IMR-90 (cell line): ENCODE measurements around the gene GPR137. TPM values are rescaled to one million over a fixed set of nuclear protein-coding genes. Genes with fewer than 3 reads are reported as not detected.

Experiments
- ATAC-seq: fragments of 200-7000 bp; cut with Tn5 transposase; 2 replicates; pipeline ENCODE4 v1.9.1; 2020; ENCODE audit warnings: low read depth, mild to moderate bottlenecking, moderate library complexity
- BruUV-seq: library from RNA; stranded (reverse); fragments of 400-500 nt; replicated peaks from 2 replicates; lab custom pipeline; 2021; lab: Mats Ljungman, UMichigan
- CTCF ChIA-PET: fragments of 300-600 bp; formaldehyde crosslinking; extraction: SDS; loops from one replicate; lab custom pipeline; 2021; ENCODE audit warnings: antibody characterized with exemption; lab: Yijun Ruan, JAX
- POLR2A ChIA-PET: fragments of 300-600 bp; sonication (Branson Sonifier 250); formaldehyde crosslinking; loops from one replicate; lab custom pipeline; 2022; ENCODE audit warnings: antibody characterized with exemption; ENCODE audit not compliant: unreplicated experiment; lab: Charles Lee
- DNase-seq: peaks from one replicate; pipeline ENCODE4 v3.0.0; 2013
- H2AFZ ChIP-seq: replicated peaks from 2 replicates; pipeline ENCODE3; 2013; ENCODE audit warnings: low read length, mild to moderate bottlenecking; ENCODE audit not compliant: poor library complexity
- H2AK5ac ChIP-seq: 2 replicates; pipeline ENCODE4 v1.6.1; 2013; ENCODE audit warnings: low read depth, low read length, inconsistent platforms
- H2AK9ac ChIP-seq: replicated peaks from 2 replicates; pipeline ENCODE3; 2013; ENCODE audit warnings: mild to moderate bottlenecking, low read depth, low read length, moderate library complexity; ENCODE audit not compliant: poor library complexity
- H2BK120ac ChIP-seq: 2 replicates; pipeline ENCODE4 v1.6.1; 2013; ENCODE audit warnings: low read depth, low read length, inconsistent platforms
- H2BK15ac ChIP-seq: 3 replicates; pipeline ENCODE4 v1.6.1; 2013; ENCODE audit warnings: low read depth, low read length, inconsistent platforms
- H2BK20ac ChIP-seq: 2 replicates; pipeline ENCODE4 v1.6.1; 2013; ENCODE audit warnings: low read depth, mild to moderate bottlenecking, inconsistent platforms, low read length, moderate library complexity
- H2BK5ac ChIP-seq: 2 replicates; pipeline ENCODE4 v1.6.1; 2013; ENCODE audit warnings: mild to moderate bottlenecking, low read depth, low read length, inconsistent platforms; ENCODE audit not compliant: poor library complexity, severe bottlenecking
- H3K14ac ChIP-seq: replicated peaks from 2 replicates; pipeline ENCODE4 v1.6.1; 2013; ENCODE audit warnings: low read depth, low read length, inconsistent platforms
- H3K18ac ChIP-seq: 2 replicates; pipeline ENCODE4 v1.6.1; 2013; ENCODE audit warnings: low read depth, low read length, control low read depth
- H3K23ac ChIP-seq: 2 replicates; pipeline ENCODE4 v1.6.1; 2013; ENCODE audit warnings: low read depth, low read length, inconsistent platforms
- H3K27ac ChIP-seq: 2 replicates; pipeline ENCODE4 v1.5.1; 2013; ENCODE audit warnings: mild to moderate bottlenecking, control low read depth, low read length; ENCODE audit not compliant: insufficient read depth
- H3K27me3 ChIP-seq: 2 replicates; pipeline ENCODE4 v1.6.1; 2013; ENCODE audit warnings: low read length; ENCODE audit not compliant: control insufficient read depth, insufficient read depth
- H3K36me3 ChIP-seq: 2 replicates; pipeline ENCODE4 v1.6.1; 2013; ENCODE audit warnings: low read length, mixed read lengths; ENCODE audit not compliant: control insufficient read depth, insufficient read depth
- H3K4ac ChIP-seq: 2 replicates; pipeline ENCODE4 v1.6.1; 2013; ENCODE audit warnings: low read depth, low read length, inconsistent platforms
- H3K4me1 ChIP-seq: 2 replicates; pipeline ENCODE4 v1.6.1; 2013; ENCODE audit warnings: low read length, mixed read lengths; ENCODE audit not compliant: control insufficient read depth, insufficient read depth
- H3K4me2 ChIP-seq: 2 replicates; pipeline ENCODE4 v1.6.1; 2013; ENCODE audit warnings: low read depth, mild to moderate bottlenecking, control low read depth, low read length, moderate library complexity
- H3K4me3 ChIP-seq: 2 replicates; pipeline ENCODE4 v1.5.1; 2013; ENCODE audit warnings: low read depth, mild to moderate bottlenecking, control low read depth, low read length, moderate library complexity; ENCODE audit not compliant: insufficient read depth
- H3K56ac ChIP-seq: 2 replicates; pipeline ENCODE4 v1.6.1; 2013; ENCODE audit warnings: low read length, inconsistent platforms; ENCODE audit not compliant: insufficient read depth; ENCODE audit errors: extremely low read depth
- H3K79me1 ChIP-seq, 2 experiments: 2 replicates each; pipeline ENCODE4 v1.6.1; 2013; ENCODE audit warnings: low read length in 2 of 2, inconsistent platforms in 1 of 2, low read depth in 1 of 2
- H3K9ac ChIP-seq: 2 replicates; pipeline ENCODE4 v1.6.1; 2013; ENCODE audit warnings: low read depth, low read length, control low read depth
- H3K9me1 ChIP-seq: 2 replicates; pipeline ENCODE4 v1.6.1; 2013; ENCODE audit warnings: low read length, inconsistent platforms; ENCODE audit not compliant: insufficient read depth
- H3K9me3 ChIP-seq: 2 replicates; pipeline ENCODE4 v1.6.1; 2013; ENCODE audit warnings: low read length; ENCODE audit not compliant: control insufficient read depth, insufficient read depth
- H4K20me1 ChIP-seq: 2 replicates; pipeline ENCODE4 v1.6.1; 2013; ENCODE audit warnings: low read length, inconsistent platforms; ENCODE audit not compliant: insufficient read depth
- H4K5ac ChIP-seq: 2 replicates; pipeline ENCODE4 v1.6.1; 2013; ENCODE audit warnings: mild to moderate bottlenecking, low read depth, low read length, control low read depth
- H4K8ac ChIP-seq, 2 experiments: 2 replicates each; pipeline ENCODE4 v1.6.1; 2013; ENCODE audit warnings: low read depth in 2 of 2, low read length in 2 of 2, control low read depth in 1 of 2, inconsistent platforms in 1 of 2
- H4K91ac ChIP-seq: 2 replicates; pipeline ENCODE4 v1.6.1; 2013; ENCODE audit warnings: low read depth, low read length, inconsistent platforms; ENCODE audit not compliant: insufficient read depth
- BHLHE40 ChIP-seq: fragments of 150-350 bp; IDR thresholded peaks from 2 replicates; pipeline ENCODE4 v1.6.1; 2016; ENCODE audit warnings: mild to moderate bottlenecking, low read depth, low read length
- CEBPB ChIP-seq: IDR thresholded peaks from 2 replicates; pipeline ENCODE4 v1.6.1; 2012; ENCODE audit warnings: low read depth, low read length, improper control_type of control experiment
- CHD1 ChIP-seq: IDR thresholded peaks from 2 replicates; pipeline ENCODE4 v1.6.1; 2012; ENCODE audit warnings: low read depth, low read length, improper control_type of control experiment
- CTCF ChIP-seq: conservative IDR thresholded peaks from 2 replicates; pipeline ENCODE4 v1.5.1; 2012; ENCODE audit warnings: mild to moderate bottlenecking, low read depth, low read length, improper control_type of control experiment
- ELK1 ChIP-seq: fragments of 150-350 bp; IDR thresholded peaks from 2 replicates; pipeline ENCODE4 v1.6.1; 2016; ENCODE audit warnings: low read depth, mild to moderate bottlenecking, low read length, moderate library complexity, borderline replicate concordance
- FOS ChIP-seq: fragments of 150-350 bp; IDR thresholded peaks from 2 replicates; pipeline ENCODE4 v1.6.1; 2016; ENCODE audit warnings: low read depth, low read length
- MAFK ChIP-seq: IDR thresholded peaks from 2 replicates; pipeline ENCODE4 v1.6.1; 2012; ENCODE audit warnings: low read depth, low read length, improper control_type of control experiment
- MAZ ChIP-seq: IDR thresholded peaks from 2 replicates; pipeline ENCODE4 v1.6.1; 2012; ENCODE audit warnings: low read depth, mild to moderate bottlenecking, low read length, improper control_type of control experiment, moderate library complexity, borderline replicate concordance
- MXI1 ChIP-seq: IDR thresholded peaks from 2 replicates; pipeline ENCODE4 v1.6.1; 2012; ENCODE audit warnings: low read depth, mild to moderate bottlenecking, low read length, moderate library complexity, borderline replicate concordance
- NFE2L2 ChIP-seq: fragments of 150-350 bp; IDR thresholded peaks from 2 replicates; pipeline ENCODE4 v1.6.1; 2016; ENCODE audit warnings: low read depth, mild to moderate bottlenecking, low read length
- POLR2A ChIP-seq: IDR thresholded peaks from 2 replicates; pipeline ENCODE4 v1.6.1; 2012; ENCODE audit warnings: mild to moderate bottlenecking, low read depth, low read length
- RAD21 ChIP-seq: IDR thresholded peaks from 2 replicates; pipeline ENCODE4 v1.6.1; 2012; ENCODE audit warnings: low read length, improper control_type of control experiment
- RCOR1 ChIP-seq: IDR thresholded peaks from 2 replicates; pipeline ENCODE4 v1.6.1; 2012; ENCODE audit warnings: mild to moderate bottlenecking, low read length, improper control_type of control experiment; ENCODE audit not compliant: insufficient replicate concordance
- RFX5 ChIP-seq: IDR thresholded peaks from 2 replicates; pipeline ENCODE4 v1.8.0; 2012; ENCODE audit warnings: low read depth, mild to moderate bottlenecking, low read length, moderate library complexity
- SMC3 ChIP-seq: fragments of 150-350 bp; IDR thresholded peaks from 2 replicates; pipeline ENCODE4 v1.6.1; 2016; ENCODE audit warnings: low read depth, mild to moderate bottlenecking, antibody characterized with exemption, low read length, moderate library complexity
- USF2 ChIP-seq: fragments of 150-350 bp; IDR thresholded peaks from 2 replicates; pipeline ENCODE4 v1.6.1; 2017; ENCODE audit warnings: mild to moderate bottlenecking, antibody characterized with exemption, low read length, low read depth
- WGBS, 2 experiments: methylation state at CpG; one replicate each; pipeline versions ENCODE4 v1.1.5 to v1.1.7; 2013; ENCODE audit warnings: missing lambda C conversion rate in 2 of 2; ENCODE audit not compliant: insufficient read length in 1 of 2; ENCODE audit errors: extremely low coverage in 2 of 2; 5-methylcytosine and 5-hydroxymethylcytosine counted together
- dilution Hi-C: fragments of 300-500 bp; cut with HindIII; formaldehyde crosslinking; loops from one replicate; pipeline ENCODE4 v1.14.3; 2018; ENCODE audit warnings: low sequenced_read_pairs; ENCODE audit not compliant: unreplicated experiment
- in situ Hi-C: fragments of 300-500 bp; cut with MboI; formaldehyde crosslinking; loops from 3 replicates; pipeline ENCODE4 v1.14.3; 2019; ENCODE audit warnings: low sequenced_read_pairs, inconsistent platforms, mixed read lengths
- intact Hi-C: fragments of 100-400 bp; cut with micrococcal nuclease; formaldehyde crosslinking; loops from 2 replicates; pipeline ENCODE4 v1.10.0; 2022
- polyA plus RNA-seq, 3 experiments: library from polyadenylated mRNA; depleted of rRNA; stranded (reverse); fragments of >200 nt; gene quantifications; 2 replicates each; pipeline ENCODE4 v1.2.3, GENCODE V29; 2012; ENCODE audit warnings: low replicate concordance in 1 of 3
- total RNA-seq: library from RNA; depleted of rRNA; stranded (reverse); fragments of >200 nt; gene quantifications from 2 replicates; pipeline ENCODE4 v1.2.3, GENCODE V29; 2012

Gene GPR137
- total and polyA plus RNA-seq, 2 of the 4 experiments (the other 2 are of a cell fraction), result 3.6 to 26.0 TPM

- Histone ChIP-seq H2BK5ac (peak overlapping the region; percentile 66), H3K9me1 (no peaks in the 10 kb centered on the region), H3K9me3 (no peaks in the 10 kb centered on the region), H2AFZ (peak overlapping the region; percentile 89), H3K9ac (peak overlapping the region; percentile 80), H4K91ac (no peak overlapping the region; the same call in 1 of the 2 replicates), H3K79me1 (peaks cover 19 to 30% of the 10 kb centered on the region in 2 experiments), H3K27me3 (no peaks in the 10 kb centered on the region), H3K36me3 (no peaks in the 10 kb centered on the region), H3K4me3 (peak overlapping the region; percentile 58), H2AK9ac (peak overlapping the region; percentile 83), H3K4ac (peak overlapping the region; percentile 54), H3K27ac (peak overlapping the region; percentile 86; the same call in 1 of the 2 replicates), H3K18ac (no peak overlapping the region), H2BK15ac (no peak overlapping the region), H4K5ac (peak overlapping the region; percentile 1; the same call in 1 of the 2 replicates), H4K8ac (peak overlapping the region; percentile 15 to 47; a peak in 3 of 4 replicates), H2BK20ac (no peak overlapping the region), H3K4me1 (peaks cover 9% of the 10 kb centered on the region; the same call in 1 of the 2 replicates), H2BK120ac (no peak overlapping the region; the same call in 1 of the 2 replicates), H3K14ac (peak overlapping the region; percentile 88), H3K23ac (peak overlapping the region; percentile 19; the same call in 1 of the 2 replicates), H3K56ac (no peak overlapping the region; the same call in 1 of the 2 replicates), H4K20me1 (peaks cover 7% of the 10 kb centered on the region), H3K4me2 (peak overlapping the region; percentile 90), H2AK5ac (peak overlapping the region; percentile 83; the same call in 1 of the 2 replicates)
- intact Hi-C loops, result loop anchor here (1.0 to 10.0 kb wide), 2 partner anchors 49 to 302 kb away; no protein-coding TSS in a partner anchor
- ATAC-seq (no peak), DNase-seq (no peak)
- no TSS peak for BruUV-seq
- POLR2A ChIA-PET, result no interaction called here
- in situ Hi-C loops, result no loop called here
- 23% methylated on average over 8 of the region's 9 CpGs; no CpG with 5 or more reads in 1 of the 2 experiments for WGBS, 2 experiments
- dilution Hi-C loops, result no loop called here
- TF ChIP-seq RFX5 (no peak), RAD21 (no peak), NFE2L2 (no peak), USF2 (no peak), FOS (no peak), MAFK (no peak), CHD1 (no peak), MXI1 (no peak), RCOR1 (no peak), MAZ (no peak), POLR2A (no peak), CTCF (no peak), CEBPB (no peak), ELK1 (no peak), BHLHE40 (no peak), SMC3 (no peak)
- CTCF ChIA-PET, result no interaction called here
These were observed 20.9 kb downstream of the GPR137 start for GRCh38 chr11:64306563-64306875.
